GM12878 (cell line): Measurements from ENCODE around the gene AIF1L.

Source experiments
- ASH2L ChIP-seq: fragments of 300-600, 200-600 bp; sonication (generic); IDR thresholded peaks from 2 replicates; pipeline ENCODE4 v1.6.1; 2017; ENCODE audit warnings: low read depth, mild to moderate bottlenecking, borderline replicate concordance
- EGR1 ChIP-seq, 2 experiments: IDR thresholded peaks; 1 replicate in 1 of 2; 2 replicates in 1 of 2; pipeline ENCODE4 v1.6.1; 2011 to 2012; ENCODE audit warnings: low read depth in 2 of 2, low read length in 2 of 2, borderline replicate concordance in 1 of 2, mild to moderate bottlenecking in 1 of 2, moderate library complexity in 1 of 2
- EP300 ChIP-seq, 2 experiments: fragments of 150-350 bp in 1 of 2; IDR thresholded peaks; 2 replicates each; pipeline ENCODE4 v1.6.1; 2011 to 2012; ENCODE audit warnings: low read depth in 2 of 2, low read length in 2 of 2, borderline replicate concordance in 1 of 2, improper control_type of control experiment in 1 of 2, inconsistent platforms in 1 of 2; ENCODE audit not compliant: control insufficient read depth in 1 of 2
- ESRRA ChIP-seq: IDR thresholded peaks from 2 replicates; pipeline ENCODE4 v1.6.1; 2012; ENCODE audit warnings: mild to moderate bottlenecking, low read length, improper control_type of control experiment
- POLR2A ChIP-seq: IDR thresholded peaks from 2 replicates; pipeline ENCODE4 v1.6.1; 2011; ENCODE audit warnings: low read depth, mild to moderate bottlenecking, low read length
- SREBF1 ChIP-seq: IDR thresholded peaks from 2 replicates; pipeline ENCODE4 v1.6.1; 2012; ENCODE audit warnings: mild to moderate bottlenecking, low read length
- TF ChIP-seq, protein P1 (sequence below): IDR thresholded peaks from 2 replicates; pipeline ENCODE4 v1.6.1; 2012; ENCODE audit warnings: mild to moderate bottlenecking, low read depth, low read length
- TF ChIP-seq, protein P2 (sequence below): IDR thresholded peaks from 2 replicates; pipeline ENCODE4 v1.6.1; 2011; ENCODE audit warnings: low read depth, low read length, improper control_type of control experiment, borderline replicate concordance

DNA sequence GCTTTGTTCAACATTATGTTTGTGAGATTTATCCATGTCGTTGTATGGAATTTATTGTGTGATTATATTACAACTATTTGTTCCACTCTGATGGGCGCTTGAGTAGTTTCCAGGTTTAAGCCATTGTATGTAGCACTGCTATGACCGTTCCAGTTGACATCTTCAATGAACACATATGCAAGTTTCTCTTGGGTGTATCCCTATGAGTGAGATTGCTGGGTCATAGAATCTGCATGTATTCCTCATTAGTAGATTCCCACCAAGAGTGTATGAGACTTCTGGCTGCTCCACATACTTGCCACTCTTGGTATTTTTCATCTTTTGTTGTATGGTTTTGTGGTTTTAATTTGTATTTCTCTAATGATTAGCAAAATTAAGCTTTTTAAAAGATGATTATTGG is 51.9 kb downstream of the AIF1L start:
- TF ChIP-seq POLR2A (no peak), SREBF1 (no peak), ESRRA (no peak), ASH2L (no peak), EGR1 (IDR thresholded peaks at IDR 0.05; ENCODE audit: borderline replicate concordance in 1 of 2, low read depth in 2 of 2, low read length in 2 of 2) (no peak), EP300 (IDR thresholded peaks at IDR 0.05; ENCODE audit: borderline replicate concordance in 1 of 2, control insufficient read depth in 1 of 2, low read depth in 2 of 2, low read length in 2 of 2) (no peak)
- TF ChIP-seq, protein P1, sequence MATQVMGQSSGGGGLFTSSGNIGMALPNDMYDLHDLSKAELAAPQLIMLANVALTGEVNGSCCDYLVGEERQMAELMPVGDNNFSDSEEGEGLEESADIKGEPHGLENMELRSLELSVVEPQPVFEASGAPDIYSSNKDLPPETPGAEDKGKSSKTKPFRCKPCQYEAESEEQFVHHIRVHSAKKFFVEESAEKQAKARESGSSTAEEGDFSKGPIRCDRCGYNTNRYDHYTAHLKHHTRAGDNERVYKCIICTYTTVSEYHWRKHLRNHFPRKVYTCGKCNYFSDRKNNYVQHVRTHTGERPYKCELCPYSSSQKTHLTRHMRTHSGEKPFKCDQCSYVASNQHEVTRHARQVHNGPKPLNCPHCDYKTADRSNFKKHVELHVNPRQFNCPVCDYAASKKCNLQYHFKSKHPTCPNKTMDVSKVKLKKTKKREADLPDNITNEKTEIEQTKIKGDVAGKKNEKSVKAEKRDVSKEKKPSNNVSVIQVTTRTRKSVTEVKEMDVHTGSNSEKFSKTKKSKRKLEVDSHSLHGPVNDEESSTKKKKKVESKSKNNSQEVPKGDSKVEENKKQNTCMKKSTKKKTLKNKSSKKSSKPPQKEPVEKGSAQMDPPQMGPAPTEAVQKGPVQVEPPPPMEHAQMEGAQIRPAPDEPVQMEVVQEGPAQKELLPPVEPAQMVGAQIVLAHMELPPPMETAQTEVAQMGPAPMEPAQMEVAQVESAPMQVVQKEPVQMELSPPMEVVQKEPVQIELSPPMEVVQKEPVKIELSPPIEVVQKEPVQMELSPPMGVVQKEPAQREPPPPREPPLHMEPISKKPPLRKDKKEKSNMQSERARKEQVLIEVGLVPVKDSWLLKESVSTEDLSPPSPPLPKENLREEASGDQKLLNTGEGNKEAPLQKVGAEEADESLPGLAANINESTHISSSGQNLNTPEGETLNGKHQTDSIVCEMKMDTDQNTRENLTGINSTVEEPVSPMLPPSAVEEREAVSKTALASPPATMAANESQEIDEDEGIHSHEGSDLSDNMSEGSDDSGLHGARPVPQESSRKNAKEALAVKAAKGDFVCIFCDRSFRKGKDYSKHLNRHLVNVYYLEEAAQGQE = no peak
- TF ChIP-seq, protein P2, sequence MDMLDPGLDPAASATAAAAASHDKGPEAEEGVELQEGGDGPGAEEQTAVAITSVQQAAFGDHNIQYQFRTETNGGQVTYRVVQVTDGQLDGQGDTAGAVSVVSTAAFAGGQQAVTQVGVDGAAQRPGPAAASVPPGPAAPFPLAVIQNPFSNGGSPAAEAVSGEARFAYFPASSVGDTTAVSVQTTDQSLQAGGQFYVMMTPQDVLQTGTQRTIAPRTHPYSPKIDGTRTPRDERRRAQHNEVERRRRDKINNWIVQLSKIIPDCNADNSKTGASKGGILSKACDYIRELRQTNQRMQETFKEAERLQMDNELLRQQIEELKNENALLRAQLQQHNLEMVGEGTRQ = no peak
